HG02571 (cell line): ENCODE data around the gene SLC36A2.
"Not testable (repeated sequence)": the region's sequence is repeated elsewhere in the genome, so short reads cannot be mapped to it uniquely, and the experiment has no call there.

ENCODE experiments used
- ATAC-seq: cut with Tn5 transposase; IDR thresholded peaks from one replicate; pipeline ENCODE4 v1.9.1; 2021; ENCODE audit warnings: mild to moderate bottlenecking, moderate library complexity; ENCODE audit not compliant: unreplicated experiment

SLC36A2 gene

GRCh38 chr5:151347369-151347768, at the start of gene SLC36A2:
SLC36A2 (minus strand) TSS chr5:151347559; CDS start chr5:151347460, 99 bp downstream.
- no peak for ATAC-seq

DNA sequence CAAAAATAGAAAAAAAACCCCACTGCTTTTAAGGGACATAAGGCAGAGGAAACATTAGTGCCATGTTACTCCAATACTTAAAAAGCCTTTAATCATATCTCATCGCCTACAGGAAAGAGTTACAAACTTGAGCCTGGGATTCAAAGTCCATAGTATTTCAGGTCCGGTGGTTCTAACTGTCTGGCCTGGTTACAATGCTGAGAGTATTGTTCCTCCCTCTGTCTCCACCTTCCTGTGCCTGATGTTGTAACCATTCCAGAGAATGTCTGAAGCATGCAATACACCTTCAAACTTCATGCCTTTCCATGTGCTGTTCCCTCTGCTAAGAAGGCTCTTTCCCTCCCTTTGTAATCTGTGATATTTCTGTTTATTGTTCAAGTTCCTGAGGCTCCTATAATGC, 41.6 kb upstream of the SLC36A2 start:
- ATAC-seq: no peak

DNA sequence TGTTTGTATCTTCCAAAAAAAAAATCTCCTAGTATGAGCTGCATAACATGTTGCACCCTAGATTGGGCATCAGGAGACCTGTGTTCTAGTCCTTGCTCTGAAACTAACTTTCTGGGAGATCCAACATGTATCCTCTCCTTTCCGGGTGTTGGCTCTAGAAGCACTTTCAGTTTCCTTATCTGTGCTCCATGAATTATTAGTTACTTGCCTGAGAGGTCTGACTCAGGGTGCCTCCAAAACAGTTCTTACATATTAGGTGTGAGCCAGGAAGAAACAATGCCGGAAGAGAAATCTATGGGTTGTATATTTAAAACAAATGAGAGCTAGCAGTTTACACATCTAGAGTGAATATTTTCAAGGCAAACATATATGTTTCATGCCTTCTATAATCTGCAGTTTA, 36.7 kb upstream of the SLC36A2 start:
- ATAC-seq: no peak

GRCh38 chr5:151383011-151383410, 35.7 kb upstream of the SLC36A2 start:
- no peak for ATAC-seq

GRCh38 chr5:151382576-151382975, 35.2 kb upstream of the SLC36A2 start:
- ATAC-seq: no peak

- ATAC-seq: no peak
These were observed 34.5 kb upstream of the SLC36A2 start for GRCh38 chr5:151381899-151382298.

GRCh38 chr5:151378616-151379015, 31.3 kb upstream of the SLC36A2 start:
- no peak for ATAC-seq

DNA sequence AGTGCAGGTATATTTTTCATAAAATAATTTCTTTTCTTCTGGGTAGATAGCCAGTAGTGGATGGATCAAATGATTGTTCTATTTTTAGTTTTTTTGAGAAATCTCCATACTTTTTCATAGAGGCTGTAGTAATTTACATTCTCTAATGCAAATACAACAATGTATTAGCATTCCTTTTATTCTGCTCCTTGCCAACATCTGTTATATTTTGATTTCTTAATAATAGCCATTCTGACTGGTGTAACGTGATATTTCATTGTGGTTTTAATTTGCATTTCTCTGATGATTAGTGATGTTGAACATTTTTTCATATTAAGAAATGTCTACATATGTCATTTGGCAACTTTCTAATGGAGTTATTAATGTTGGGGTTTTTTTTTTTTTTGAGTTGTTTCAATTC, 27.2 kb upstream of the SLC36A2 start:
- ATAC-seq: no peak

DNA sequence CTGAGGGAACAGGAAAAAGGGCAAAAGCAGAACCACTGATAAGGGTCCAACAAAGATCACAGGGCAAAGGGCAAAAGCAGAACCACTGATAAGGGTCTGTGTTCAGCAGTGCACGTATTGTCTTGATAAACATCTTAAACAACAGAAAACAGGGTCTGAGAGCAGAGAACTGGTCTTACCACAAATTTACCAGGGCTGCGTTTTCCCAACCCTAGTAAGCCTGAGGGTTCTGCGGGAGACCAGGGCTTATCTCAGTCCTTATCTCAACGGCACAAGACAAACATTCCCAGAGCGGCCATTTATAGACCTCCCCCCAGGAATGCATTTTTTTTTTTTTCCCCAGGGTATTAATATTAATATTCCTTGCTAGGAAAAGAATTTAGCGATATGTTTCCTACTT, 19.7 kb upstream of the SLC36A2 start:
- ATAC-seq: not testable (repeated sequence)

DNA sequence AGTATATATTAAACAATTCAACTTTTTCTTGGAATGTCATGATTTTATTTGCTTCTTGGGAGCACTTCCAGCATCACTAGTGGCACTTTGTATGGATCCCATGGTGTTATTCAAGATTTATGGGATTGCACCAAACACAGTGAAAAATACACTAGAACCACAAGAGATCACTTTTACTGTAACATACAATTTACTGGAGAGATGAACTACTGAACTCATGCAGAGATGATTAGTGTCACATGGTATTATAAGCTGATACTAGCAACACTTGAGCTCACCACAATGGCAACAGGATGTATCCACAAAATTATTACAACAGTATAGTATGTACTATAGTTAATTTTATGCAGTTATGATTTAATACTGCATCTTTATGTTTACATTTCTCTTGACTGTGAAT, 16.3 kb upstream of the SLC36A2 start:
- ATAC-seq: no peak

GRCh38 chr5:151362970-151363369, 15.6 kb upstream of the SLC36A2 start:
- no peak for ATAC-seq

- no peak for ATAC-seq
These were observed 12.0 kb upstream of the SLC36A2 start for GRCh38 chr5:151359391-151359790.

DNA sequence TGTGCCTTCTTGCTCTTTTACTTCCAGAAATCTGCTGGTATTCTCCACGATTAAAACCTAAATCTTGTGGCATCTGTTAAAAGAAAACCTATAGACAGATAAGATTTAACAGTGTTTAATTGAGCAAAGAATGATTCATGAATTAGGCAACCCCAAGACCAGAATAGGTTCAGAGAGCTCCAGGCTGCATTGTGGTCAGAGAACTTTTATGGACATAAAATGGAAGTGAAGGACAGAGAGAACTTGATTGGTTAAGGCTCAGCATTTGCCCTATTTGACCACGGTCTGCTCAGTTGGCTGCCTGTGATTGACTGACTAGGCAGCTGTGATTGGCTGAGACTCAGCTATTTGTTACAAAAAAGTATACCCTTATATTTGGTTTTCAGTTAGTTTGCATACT, 10.4 kb upstream of the SLC36A2 start:
- ATAC-seq: no peak

DNA sequence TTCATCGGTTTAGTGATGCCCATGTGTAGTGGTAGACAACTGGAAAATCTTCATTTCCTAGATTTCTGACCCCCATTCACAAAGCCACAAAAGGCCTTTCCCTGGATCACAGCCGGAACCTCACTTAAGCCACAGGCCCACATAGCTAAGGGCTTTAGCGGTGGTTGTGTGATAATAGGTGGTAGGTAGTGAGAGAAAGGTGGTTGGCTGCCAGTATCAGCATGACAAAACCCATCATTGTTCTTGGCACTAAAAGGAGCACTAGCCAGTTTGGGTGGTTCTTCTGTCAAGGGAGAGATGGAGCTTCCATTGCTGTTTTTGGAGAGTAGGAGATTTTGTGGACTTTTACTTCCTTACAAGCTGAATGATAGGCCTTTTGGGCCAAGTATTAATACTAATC, 9.7 kb upstream of the SLC36A2 start:
- no peak for ATAC-seq

- no peak for ATAC-seq
These were observed 4.3 kb upstream of the SLC36A2 start for GRCh38 chr5:151351671-151352070.

- no peak for ATAC-seq
These were observed 1.4 kb upstream of the SLC36A2 start for GRCh38 chr5:151348789-151349188.

GRCh38 chr5:151345808-151346478, 1.4 kb downstream of the SLC36A2 start:
- no peak for ATAC-seq

DNA sequence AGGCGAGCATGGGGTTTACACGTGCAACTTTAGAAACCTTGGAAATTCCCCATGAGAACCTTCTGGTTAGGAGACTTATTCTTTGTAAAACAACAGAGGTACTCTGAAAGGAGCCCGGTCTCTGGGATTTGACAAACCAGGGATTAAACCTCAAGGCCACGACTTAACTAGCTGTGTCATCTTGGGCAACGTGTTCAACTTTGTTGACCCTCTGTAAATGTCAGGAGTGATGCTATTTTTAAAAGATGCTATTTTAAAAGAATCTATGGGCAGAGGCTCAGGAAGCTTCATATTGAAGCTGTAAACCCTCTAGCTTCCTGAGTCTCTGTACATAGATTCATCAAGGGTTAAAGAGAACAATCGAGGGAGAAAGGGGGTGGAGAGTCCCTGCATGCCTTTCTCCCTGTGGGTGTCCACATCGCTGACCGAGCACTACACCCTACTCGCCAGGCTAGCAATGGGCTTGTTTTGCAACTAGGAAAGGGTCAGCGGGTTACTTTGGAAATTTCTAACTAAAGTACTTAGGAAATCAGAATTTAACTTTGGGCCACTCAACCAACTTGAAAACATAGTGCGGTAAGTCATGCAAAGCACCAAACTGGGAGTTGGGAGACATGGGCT, 2.1 kb downstream of the SLC36A2 start:
- ATAC-seq: no peak

- no peak for ATAC-seq
These were observed 3.3 kb downstream of the SLC36A2 start for GRCh38 chr5:151344088-151344487.

DNA sequence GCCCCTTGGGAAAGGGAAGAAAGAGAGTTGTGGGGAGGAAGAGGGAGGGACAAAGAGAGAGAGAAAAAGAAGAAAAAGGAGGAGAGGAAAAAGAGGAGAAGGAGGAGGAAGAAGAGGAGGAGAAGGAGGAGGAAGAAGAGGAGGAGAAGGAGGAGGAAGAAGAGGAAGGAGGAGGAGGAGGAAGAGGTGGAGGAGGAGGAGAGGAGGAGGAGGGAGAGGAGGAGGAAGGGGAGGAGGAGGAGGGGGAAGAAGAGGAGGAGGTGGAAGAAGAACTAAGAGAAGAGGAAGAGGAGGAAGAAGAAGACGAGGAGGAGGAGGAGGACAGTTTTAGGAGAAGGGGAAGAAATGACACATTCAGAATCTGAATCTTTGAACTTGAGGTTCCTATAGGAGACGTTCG, 7.4 kb downstream of the SLC36A2 start:
- no peak for ATAC-seq

DNA sequence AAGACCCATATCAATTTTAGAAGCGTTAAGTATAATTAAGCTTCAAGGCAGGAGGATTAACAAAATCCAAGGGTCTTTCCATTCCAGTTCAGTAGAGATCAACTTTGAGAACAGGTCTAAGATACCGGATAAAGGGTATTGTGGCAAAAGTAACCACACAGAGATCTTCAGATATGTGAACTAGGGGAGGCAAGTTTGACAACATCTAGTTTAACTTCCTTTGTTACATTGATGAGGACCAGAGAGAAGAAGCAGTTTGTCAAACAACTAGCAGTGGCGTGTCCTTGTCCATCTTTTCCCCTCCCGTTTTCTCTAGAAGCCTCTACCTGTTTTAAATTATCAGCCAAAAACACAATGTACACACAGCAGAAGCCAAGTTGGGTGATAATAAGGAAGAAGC, 8.6 kb downstream of the SLC36A2 start:
- no peak for ATAC-seq

- no peak for ATAC-seq
These were observed 14.5 kb downstream of the SLC36A2 start for GRCh38 chr5:151332857-151333256.

GRCh38 chr5:151328734-151329133, 18.6 kb downstream of the SLC36A2 start:
- no peak for ATAC-seq
